RPMI8226 (cell line): ENCODE data around the gene NUMA1.

Experiments
- DNase-seq: peaks from one replicate; pipeline ENCODE4 v3.0.0-alpha.2; 2015

Gene NUMA1

DNA sequence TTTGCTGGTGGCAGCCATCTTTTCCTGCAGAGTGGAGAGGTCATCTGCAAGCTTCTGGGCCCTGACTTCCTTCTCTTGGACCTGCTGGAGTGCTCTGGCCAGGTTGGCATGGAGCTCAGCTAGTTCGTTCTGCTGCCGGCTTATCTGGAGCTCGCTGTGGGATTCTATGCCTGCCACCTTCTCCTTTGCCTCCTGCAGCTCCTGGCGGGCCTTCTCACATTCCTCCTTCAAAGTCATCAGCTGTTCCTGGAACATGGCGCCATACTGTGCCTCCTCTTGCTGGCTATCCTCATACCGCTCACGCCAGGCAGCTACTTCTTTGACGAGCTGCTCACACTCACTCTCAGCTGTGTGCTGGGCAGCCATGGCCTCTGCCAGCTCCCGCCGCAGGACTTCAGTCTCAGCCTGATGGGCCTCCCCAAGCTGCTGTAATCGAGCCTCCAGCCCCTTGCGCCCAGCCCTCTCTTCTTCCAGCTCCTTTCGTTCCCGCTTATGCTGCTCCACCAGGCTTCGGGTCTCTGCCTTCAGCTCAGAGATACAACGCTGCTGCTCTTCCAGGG is 65.5 kb downstream of the NUMA1 start:
- no peak for DNase-seq

DNA sequence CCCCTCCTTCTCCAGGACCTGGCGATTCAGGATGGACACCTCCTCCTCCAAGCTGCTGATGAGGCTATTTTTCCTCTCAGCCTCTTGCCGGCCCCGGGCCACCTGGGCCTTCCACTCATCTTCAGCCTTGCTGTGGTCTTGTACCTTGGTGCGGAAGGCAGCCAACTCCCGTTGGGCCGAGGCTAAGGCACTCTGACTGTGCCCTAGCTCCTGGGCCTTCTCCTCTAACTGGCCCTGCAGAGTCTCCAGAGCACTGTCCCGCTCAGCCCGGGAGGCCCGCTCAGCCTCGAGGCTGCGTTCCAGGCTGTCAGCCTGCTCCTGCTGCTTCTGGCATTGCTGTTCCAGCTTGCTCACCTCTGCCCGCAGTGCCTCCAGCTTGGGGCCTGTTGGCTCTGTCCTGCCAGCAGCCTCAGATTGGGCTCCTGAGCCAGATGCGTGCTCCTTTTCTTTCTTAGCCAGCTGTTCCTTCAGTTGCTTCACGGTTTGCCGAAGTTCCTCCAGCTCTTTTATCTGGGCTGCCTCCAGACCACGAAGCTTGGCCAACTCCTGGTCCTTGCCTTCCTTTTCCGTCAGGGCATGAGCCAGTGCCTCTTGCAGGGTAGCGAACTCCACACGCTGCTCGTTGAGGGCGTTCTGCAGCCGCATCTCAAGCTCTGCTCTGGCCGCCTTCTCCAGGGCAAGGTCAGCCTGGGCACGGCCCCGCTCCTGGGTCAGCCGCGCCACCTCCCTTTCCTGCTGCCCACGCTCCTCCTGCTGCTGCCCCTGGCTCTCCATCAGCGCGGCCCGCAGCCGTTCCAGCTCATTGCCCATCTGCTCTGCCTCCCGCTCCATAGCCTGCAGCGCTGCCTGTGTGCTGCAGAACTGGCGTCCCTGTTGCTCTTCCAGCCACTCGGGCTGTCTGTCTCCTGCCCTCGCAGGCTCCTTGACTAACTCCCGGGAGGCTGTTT is 66.3 kb downstream of the NUMA1 start:
- no peak for DNase-seq

DNA sequence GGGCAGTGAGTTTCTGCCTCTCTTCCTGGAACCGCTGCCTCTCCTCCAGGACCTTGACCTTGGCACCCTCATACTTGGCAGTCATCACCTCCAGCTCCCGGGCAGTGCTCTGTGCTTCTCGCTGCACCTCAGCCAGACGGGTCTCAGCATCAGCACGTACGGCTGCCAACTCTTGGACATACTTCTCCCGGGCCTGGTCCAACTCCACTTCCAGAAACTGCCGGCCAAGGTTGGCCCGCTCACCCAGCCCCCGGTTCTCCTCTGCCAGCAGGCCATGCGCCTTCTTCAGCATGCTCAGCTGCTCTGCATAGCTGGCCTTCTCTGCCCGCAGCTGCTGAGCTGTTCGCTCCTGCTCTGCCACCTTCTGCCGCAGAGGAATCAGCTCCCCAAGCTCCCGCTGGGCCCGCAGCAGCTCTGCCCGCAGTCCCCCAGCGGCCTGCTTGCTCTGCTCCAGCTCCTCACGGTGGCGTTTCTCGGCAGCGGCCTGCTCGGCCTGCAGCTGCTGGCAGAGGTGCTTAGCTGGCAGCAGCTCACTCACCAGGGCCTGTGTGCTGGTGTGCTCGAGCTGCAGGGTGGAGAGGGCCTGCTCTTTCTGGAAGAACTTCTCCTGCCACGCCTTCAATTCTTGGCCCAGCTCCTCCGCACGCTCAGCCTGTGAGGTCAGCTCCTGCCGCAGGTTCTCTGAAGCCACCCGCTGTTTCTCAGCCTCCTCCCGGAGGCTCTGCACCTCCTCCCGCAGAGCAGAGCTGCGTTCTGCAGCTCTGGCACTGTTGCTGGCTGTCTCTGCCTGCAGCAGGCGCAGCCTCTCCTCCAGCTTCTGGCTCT is 67.2 kb downstream of the NUMA1 start:
- no peak for DNase-seq

DNA sequence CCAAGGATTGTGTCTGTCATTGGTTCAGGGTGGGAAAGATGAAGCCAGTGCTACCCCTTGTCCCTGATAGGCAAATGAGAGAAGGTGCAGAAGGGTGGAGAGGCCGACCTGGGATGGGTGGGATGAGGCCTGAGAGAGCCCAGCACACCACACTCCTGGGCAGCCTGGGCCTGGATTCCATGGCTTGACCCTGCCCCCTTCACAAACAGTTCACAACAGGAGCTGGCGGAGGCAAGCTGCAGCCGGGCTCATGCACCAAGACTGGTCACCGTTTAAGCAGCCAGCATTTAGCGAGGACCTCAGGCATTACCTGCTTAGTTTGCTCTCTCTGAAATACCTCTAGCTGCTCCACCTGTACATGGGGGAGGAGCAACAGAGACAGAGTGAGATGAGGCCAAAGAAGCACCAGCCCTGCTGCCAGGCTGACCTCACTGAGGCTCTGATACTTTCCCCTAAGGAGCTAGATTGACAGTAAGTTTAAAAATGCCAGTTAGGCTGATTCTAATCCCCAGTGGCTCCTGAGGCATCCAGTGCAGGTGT is 68.2 kb downstream of the NUMA1 start:
- no peak for DNase-seq

DNA sequence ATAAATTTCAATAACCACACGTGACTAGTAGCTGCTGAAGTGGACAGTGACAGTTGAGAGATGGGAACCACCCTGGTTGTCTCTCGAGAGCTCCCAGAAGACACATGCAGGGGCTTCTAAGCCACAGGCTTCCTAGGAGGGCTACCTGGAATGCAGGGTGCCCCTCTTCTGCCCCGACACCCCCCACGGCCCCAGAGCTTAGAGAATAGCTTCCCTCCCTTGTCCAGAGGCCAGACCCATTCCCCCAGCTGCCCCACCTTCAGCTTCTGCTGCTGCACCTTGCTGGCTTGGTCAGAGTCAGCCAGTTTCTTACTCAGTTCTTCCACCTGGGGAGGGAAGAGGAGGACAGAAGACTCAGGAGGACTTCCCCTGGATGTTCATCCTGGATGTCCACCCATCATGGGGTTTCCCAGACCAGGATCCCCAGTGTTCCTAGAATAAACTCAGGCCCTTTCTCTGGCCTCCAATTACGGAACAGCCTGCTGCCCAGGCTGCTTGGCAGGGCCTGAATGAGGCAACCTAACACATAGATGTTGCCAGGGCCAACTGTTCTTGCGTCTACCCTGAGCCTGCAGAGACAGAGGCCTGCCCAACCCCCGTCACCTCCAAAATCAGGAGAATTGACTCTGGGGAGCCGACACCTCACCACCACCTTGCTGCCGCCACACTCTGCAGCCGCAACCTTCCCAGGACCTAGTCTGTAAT is 69.7 kb downstream of the NUMA1 start:
- DNase-seq = no peak

DNA sequence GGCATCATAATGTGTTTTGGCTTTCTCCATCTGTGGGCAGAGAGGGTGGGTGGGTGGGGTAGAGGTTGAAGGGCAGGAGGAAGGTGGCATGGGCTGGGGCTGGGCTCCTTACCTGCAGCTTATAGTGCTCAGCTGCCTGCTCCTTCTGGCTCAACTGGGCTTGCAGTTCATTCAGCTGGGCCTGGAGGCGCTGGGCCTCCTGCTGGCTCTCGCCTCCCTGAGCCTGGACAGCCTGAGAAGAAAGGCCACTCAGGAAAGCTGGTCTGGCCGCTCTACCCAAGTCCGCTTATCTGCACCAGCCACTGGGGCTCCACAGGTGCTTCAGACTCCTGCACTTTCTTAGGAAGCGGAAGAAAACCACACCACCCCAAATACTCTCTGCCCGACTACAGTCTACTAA is 71.2 kb downstream of the NUMA1 start:
- no peak for DNase-seq

DNA sequence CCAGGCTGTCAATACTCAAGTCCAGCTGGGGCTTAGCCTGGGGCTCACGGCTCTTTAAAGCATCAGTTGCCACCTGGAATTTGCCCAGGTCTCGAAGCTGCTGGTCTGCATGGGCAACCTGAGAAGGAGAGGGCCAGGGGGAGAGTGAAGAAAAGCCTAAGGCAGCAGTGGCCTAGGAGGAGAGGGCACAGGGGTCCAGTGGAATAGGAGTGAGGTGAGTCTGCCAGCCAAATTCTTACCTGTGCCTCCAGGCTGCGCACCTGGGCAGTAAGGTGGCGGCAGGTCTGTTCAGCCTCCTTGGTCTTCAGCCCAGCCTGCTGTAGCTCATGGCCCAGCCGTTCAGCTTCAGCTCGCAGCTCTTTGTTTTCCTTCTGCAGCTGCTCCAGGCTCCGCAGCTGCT is 71.6 kb downstream of the NUMA1 start:
- no peak for DNase-seq

DNA sequence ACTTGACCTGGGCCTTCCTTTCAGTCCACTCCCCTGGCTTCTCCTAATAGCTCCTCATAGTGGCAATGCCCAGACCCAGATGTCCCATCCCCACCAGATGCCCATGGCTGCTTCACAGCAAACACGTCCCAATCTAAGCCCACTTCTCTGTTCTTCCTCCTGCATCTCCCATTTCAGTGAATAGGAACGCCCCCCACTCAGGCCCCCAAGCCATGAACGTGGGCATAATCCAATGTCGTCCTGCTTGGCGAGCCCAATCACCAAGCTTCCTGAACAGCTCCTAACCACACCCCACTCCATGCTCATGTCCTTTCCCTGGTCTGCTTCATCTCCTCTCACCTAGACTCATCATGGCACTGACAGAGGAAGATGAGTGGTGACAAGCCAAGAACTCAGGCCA is 72.8 kb downstream of the NUMA1 start:
- DNase-seq = no peak

DNA sequence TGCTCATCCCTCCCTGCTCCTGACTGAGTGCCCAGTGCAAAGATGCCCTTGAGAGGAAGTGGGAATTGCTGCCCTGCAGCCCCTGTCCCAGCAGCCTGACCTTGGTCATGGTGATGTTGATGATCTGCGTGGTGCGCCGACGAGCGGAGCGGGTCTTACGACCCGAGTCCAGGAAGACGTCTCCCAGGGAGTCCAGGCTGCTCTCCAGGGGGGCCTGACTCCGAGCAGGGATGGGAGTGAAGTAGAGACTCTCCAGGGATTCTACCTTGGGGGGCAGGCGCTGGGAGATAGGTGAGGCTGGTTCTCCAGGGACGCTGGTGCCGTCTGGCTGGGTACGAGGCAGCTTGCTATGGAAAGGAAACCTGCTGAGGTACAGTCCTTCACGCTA is 73.3 kb downstream of the NUMA1 start:
- no peak for DNase-seq

DNA sequence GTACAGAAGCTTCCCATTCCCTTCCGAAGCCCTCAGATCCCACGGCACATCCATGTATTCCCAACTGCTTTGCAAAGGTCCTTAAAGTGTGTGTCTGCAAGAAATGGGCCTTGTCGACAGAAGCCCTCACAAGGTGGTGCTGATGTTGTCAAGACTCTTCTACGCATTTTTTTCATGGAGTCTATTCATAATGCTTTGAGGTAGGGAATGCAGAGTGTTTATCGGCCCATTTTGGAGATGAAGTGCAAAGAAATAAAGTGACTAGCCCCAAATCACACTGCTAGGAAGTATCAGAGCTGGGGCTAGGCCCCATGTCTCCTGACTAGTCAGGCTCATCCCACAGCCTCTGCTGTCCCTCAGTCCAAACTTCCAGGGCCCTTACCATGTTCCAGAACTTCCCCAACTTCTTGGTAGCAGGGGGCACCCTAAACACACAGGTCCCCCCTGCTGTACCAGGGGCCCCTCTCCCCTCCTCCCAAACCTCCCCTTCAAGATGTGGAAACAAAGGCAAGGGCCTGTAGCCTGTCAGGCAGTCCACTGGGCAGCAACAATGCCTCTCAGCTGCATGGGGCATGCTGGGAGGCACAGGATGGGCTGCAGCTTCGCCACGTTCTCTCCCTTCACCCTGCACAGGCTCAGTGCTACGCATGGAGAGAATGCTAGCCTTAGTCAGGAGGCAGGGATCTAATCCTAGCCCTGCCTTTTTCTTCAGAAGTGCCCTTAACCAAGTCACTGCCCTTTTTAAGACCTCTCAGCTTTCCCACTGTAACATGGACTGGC is 73.8 kb downstream of the NUMA1 start:
- no peak for DNase-seq

DNA sequence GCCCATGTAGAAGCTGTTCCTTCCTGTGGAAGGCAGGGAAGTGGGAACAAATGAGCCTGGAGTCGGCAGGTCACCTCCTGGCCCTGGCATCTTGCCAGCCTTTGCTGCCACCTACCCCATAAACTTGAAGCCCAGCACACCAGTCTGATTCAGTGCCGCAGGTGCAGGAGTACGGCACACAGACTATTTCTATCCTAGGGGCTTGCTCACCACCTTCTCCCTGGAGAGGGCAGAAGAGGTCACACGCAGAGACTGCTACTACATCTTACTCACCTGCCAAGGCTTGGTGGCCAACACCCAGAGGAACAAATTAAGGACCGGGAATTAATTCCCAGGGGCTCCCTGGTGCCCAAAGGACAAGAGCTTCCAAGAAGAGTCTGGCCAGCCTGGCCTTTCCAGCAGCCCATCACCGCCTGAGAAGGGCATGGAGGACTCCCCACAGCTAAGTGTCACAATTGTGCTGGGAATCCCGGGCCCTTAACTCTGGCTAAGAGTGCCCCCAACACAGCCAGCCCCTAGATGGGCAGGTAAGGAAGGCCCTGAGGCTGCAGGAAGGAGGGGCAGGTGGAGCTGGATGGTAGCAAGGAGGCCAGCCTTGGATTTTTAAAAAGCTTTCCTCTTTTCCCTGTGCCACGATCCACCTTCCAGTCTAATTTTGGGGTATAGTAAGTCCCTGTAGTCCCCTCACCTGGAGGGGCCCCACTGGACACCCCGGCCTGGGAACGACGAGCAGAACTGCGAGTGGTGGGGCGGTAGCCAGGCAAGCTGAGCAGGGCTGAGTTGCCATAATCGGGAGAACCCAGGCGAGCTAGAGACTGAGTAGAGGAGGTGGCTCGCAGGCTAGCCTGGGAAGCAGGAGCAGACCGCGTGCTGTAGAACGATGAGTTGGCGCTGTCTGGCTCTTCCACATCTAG is 74.7 kb downstream of the NUMA1 start:
- DNase-seq = no peak

DNA sequence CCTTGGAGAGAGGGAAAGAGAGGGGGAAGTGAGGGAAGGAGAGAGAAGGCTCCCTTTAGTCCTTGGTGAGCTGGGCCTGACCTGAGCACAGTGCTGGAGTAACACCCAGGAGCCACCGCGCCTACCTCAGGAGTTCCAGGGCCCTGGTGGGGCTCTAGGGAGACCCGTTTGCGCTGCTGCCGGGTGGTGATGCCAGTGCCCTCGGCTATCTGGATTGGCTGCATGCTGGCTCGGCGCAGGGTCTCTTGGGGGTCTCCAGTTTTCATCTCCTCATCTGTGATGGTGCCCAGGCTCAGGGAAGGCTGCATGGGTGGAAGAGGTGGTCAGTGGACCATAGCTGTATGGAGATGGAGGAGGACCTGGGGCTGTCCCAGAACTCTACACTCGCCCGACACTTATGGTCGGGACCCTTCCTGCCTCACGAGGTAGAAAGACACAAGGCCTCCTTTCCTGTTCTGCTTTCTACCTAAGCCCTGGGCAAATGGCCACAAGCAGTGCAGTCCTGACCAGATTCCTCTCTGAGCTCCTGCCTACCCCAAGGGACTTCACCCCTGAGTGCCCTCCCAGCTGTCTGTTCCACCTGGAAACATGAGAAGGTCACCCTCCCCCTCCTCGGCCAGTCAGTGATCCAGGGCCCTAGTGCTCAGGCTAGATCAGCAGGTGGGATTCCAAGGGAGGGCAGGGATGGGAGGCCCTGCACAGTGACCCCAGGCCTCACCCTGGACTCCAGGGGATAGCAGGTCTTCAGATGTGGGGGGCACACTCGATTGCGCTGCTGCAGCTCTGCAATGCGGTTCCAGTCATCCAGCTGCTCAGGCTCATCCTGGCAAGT is 75.6 kb downstream of the NUMA1 start:
- no peak for DNase-seq

DNA sequence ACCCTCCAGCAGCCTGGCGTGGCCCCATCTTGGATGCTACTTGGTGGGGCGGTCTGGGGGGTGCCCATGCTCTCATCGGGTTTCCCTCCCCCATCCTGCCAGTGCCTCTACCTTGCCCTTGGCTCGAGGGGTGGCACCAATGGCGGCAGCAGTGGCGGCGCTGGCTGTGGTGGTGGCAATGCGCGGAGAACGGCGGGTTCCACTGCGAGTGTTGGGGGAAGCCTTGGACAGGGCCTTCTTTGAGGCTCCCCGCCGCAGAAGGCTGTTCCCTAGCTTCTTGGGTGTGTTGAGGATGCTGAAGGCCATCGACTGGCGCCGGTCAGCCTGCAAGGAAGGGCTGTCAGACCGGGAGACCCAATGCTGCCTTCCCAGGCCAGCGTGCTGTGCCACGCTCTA is 76.6 kb downstream of the NUMA1 start:
- no peak for DNase-seq

DNA sequence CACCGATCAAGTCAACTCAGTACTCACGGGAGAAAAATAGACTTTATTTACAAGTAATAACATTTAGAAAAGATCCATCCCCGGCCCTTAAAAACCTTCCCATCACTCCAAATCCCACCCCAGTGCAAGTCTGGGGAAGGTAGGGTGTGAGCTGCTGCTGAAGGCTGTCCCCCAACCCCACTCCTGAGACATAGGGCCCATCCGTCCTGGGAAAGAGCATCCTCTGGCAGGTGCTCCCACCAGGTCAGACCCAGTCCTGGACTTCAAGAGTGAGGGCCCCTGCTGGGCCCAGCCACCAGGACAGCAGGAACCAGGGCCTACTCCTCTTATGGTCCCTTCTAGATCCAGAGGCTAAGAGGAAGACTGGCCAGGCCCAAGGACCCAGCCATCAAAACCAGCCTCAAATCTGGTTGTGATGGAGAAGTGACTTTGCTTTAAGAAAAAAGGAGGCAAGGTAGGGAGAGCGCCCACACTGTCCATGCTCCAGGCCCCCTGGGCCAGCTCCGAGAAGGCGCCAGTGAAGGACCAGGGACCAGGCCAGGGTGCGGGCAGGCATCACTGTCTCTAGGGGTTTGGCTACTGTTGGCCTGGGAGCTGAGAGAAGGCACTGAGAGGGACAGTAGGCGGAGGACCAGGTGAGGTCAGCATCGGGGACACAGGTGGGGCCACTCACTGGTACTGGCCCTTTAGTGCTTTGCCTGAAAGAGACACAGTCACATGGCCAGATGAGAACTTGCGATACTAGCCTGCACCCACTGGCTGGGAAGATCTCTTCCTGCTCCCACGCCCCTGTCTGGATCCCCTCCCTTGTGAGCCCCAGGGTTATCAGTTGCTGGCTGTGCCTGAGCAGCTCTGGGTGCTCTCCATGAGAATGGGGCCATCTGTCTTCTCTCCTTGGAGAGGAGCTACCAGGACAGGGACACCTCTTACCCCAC is 77.2 kb downstream of the NUMA1 start:
- DNase-seq = no peak

DNA sequence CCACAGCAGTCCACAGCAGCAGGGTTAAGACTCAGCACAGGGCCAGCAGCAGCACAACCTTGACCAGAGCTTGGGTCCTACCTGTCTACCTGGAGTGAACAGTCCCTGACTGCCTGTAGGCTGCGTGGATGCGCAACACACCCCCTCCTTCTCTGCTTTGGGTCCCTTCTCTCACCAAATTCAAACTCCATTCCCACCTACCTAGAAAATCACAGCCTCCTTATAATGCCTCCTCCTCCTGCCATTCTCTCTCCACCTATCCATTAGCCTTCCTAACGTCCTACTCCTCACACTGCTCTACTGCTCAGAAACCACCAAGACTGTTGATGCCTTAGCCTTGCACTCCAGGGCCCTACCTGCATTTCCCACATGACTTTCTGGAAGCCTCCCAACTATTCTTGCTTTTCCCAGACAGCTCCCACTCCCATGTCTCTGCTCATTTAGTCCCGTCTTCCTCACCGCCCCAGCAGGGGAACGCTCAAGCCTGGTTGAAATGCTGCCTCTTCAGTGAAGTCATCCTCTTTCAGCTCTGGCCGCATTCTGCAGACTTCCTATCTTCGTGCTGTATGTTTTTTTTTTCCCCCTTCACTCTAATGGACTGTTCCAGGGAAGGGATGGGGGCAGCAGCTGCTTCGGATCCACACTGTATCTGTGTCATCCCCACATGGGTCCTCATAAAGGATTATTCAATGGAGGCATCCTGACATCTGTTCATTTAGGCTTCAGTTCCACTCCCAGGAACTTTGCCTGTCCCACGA is 78.3 kb downstream of the NUMA1 start:
- no peak for DNase-seq

DNA sequence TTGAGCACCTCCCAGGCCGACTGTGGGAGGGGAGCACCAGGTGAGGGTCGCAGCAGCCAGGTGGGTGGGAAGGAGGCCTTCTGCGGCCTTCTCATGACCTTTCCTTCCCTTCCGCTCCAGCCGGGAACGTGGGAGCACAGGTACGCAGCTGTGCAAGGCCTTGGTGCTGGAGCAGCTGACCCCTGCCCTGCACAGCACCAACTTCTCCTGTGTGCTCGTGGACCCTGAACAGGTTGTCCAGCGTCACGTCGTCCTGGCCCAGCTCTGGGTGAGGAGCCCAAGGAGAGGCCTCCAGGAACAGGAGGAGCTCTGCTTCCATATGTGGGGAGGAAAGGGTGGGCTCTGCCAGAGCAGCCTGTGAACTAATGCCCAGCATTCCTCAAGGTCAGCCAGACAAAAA is 79.1 kb downstream of the NUMA1 start:
- no peak for DNase-seq

DNA sequence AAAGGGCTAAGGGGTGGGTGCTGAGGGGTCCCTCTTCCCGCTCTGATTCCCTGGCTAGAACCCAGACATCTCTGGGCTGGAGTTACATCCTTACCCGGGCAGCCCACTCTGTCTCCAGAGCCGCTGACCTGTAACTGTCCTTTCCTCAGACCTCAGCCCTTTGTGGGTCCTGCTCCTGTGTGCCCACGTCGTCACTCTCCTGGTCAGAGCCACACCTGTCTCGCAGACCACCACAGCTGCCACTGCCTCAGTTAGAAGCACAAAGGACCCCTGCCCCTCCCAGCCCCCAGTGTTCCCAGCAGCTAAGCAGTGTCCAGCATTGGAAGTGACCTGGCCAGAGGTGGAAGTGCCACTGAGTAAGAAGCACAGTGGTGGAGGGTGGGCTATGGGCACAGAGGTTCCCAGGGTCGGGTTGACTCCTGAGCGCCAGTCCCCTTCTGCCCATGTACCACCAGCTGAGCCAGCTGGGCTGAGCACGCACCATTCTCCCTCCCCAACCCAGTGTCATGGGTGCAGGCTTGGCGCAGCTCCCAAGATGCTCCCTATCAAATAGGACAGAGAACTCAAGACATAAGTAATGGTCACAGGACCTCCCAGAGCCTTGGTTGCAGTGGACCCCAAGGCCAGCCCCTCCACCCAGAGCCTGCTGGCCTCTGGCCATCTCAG is 80.0 kb downstream of the NUMA1 start:
- no peak for DNase-seq
